WTC11 (cell line): Measurements from ENCODE around the gene EPSTI1. TPM values are rescaled to one million over a fixed set of nuclear protein-coding genes. Genes with fewer than 3 reads are reported as not detected.
A peak's percentile ranks its signal among the peaks of the same experiment; 100 is the strongest.

Source experiments
- ATAC-seq: fragments of 200-7000 bp; cut with Tn5 transposase; 2 replicates; pipeline ENCODE4 v1.10.0; 2021; ENCODE audit warnings: mild to moderate bottlenecking, moderate library complexity
- CTCF ChIA-PET: fragments of 300-600 bp; sonication (Branson Sonifier 250); formaldehyde crosslinking; loops from one replicate; lab custom pipeline; 2021; ENCODE audit warnings: antibody characterized with exemption; lab: Charles Lee
- POLR2A ChIA-PET: fragments of 350-600 bp; sonication (Branson Sonifier 250); formaldehyde crosslinking; loops from one replicate; lab custom pipeline; 2021; ENCODE audit warnings: antibody characterized with exemption; lab: Charles Lee
- DNase-seq: peaks from one replicate; pipeline ENCODE4 v3.0.0; 2021; ENCODE audit warnings: low spot score
- H3K27ac Mint-ChIP-seq: 2 replicates; pipeline ENCODE4 v1.8.0; 2021; ENCODE audit warnings: mixed read lengths
- H3K27me3 Mint-ChIP-seq: 2 replicates; pipeline ENCODE4 v1.8.0; 2021; ENCODE audit warnings: low read depth, mild to moderate bottlenecking, moderate library complexity, mixed read lengths
- H3K36me3 Mint-ChIP-seq: 2 replicates; pipeline ENCODE4 v1.8.0; 2021; ENCODE audit warnings: mixed read lengths
- H3K4me1 Mint-ChIP-seq: 2 replicates; pipeline ENCODE4 v1.8.0; 2022; ENCODE audit warnings: mixed read lengths
- H3K4me3 Mint-ChIP-seq: 2 replicates; pipeline ENCODE4 v1.8.0; 2021; ENCODE audit warnings: mild to moderate bottlenecking, moderate library complexity, mixed read lengths
- H3K9me3 Mint-ChIP-seq: 2 replicates; pipeline ENCODE4 v1.8.0; 2021; ENCODE audit warnings: mixed read lengths
- AFF4 ChIP-seq: sonication (generic); formaldehyde crosslinking; IDR thresholded peaks from 2 replicates; pipeline ENCODE4 v1.8.1; 2023; ENCODE audit warnings: mild to moderate bottlenecking, missing genetic modification reagents, borderline replicate concordance
- ARID4B ChIP-seq: sonication (generic); formaldehyde crosslinking; IDR thresholded peaks from 2 replicates; pipeline ENCODE4 v1.8.0; 2023; ENCODE audit warnings: missing genetic modification reagents, mild to moderate bottlenecking, borderline replicate concordance
- ATF1 ChIP-seq: sonication (generic); formaldehyde crosslinking; IDR thresholded peaks from 2 replicates; pipeline ENCODE4 v1.8.1; 2023; ENCODE audit warnings: mild to moderate bottlenecking, moderate library complexity, missing genetic modification reagents
- ATF3 ChIP-seq: sonication (generic); formaldehyde crosslinking; conservative IDR thresholded peaks from 2 replicates; pipeline ENCODE4 v1.8.1; 2022; ENCODE audit warnings: mild to moderate bottlenecking, missing genetic modification reagents
- CTCF ChIP-seq: fragments of 200-600 bp; IDR thresholded peaks from 2 replicates; pipeline ENCODE4 v1.8.0; 2022; ENCODE audit warnings: antibody characterized with exemption
- FOXK1 ChIP-seq: sonication (generic); formaldehyde crosslinking; IDR thresholded peaks from 2 replicates; pipeline ENCODE4 v1.8.0; 2022; ENCODE audit warnings: mild to moderate bottlenecking, moderate library complexity, missing genetic modification reagents
- IRF1 ChIP-seq: sonication (generic); formaldehyde crosslinking; IDR thresholded peaks from 2 replicates; pipeline ENCODE4 v1.8.0; 2023; ENCODE audit warnings: missing genetic modification reagents
- JUN ChIP-seq: sonication (generic); formaldehyde crosslinking; IDR thresholded peaks from 2 replicates; pipeline ENCODE4 v1.8.0; 2023; ENCODE audit warnings: mild to moderate bottlenecking, missing genetic modification reagents
- NFE2L1 ChIP-seq: sonication (generic); formaldehyde crosslinking; IDR thresholded peaks from 2 replicates; pipeline ENCODE4 v1.8.1; 2023; ENCODE audit warnings: missing genetic modification reagents
- NFYB ChIP-seq: sonication (generic); formaldehyde crosslinking; conservative IDR thresholded peaks from 2 replicates; pipeline ENCODE4 v1.8.0; 2022; ENCODE audit warnings: low read depth, missing genetic modification reagents
- PRRX2 ChIP-seq: fragments of 250-450 bp; sonication (Bioruptor Pico); IDR thresholded peaks from 2 replicates; pipeline ENCODE4 v1.8.0; 2021; ENCODE audit warnings: mild to moderate bottlenecking
- SOX15 ChIP-seq: fragments of 250-450 bp; sonication (Bioruptor Pico); IDR thresholded peaks from 2 replicates; pipeline ENCODE4 v1.9.0; 2021; ENCODE audit warnings: mild to moderate bottlenecking
- SP1 ChIP-seq: sonication (generic); formaldehyde crosslinking; conservative IDR thresholded peaks from 2 replicates; pipeline ENCODE4 v1.8.1; 2022; ENCODE audit warnings: missing genetic modification reagents
- TCF7 ChIP-seq: sonication (generic); formaldehyde crosslinking; IDR thresholded peaks from 2 replicates; pipeline ENCODE4 v1.8.0; 2022; ENCODE audit warnings: mild to moderate bottlenecking, low read depth, missing genetic modification reagents, moderate library complexity
- TEAD1 ChIP-seq: sonication (generic); formaldehyde crosslinking; IDR thresholded peaks from 2 replicates; pipeline ENCODE4 v1.8.0; 2022; ENCODE audit warnings: mild to moderate bottlenecking, missing genetic modification reagents
- TEAD4 ChIP-seq: sonication (generic); formaldehyde crosslinking; IDR thresholded peaks from 2 replicates; pipeline ENCODE4 v1.8.0; 2022; ENCODE audit warnings: mild to moderate bottlenecking, missing genetic modification reagents
- USF1 ChIP-seq: sonication (generic); formaldehyde crosslinking; IDR thresholded peaks from 2 replicates; pipeline ENCODE4 v1.8.0; 2022; ENCODE audit warnings: mild to moderate bottlenecking, missing genetic modification reagents
- USF2 ChIP-seq: sonication (generic); formaldehyde crosslinking; IDR thresholded peaks from 2 replicates; pipeline ENCODE4 v1.8.1; 2023; ENCODE audit warnings: mild to moderate bottlenecking, missing genetic modification reagents, moderate library complexity
- ZBTB21 ChIP-seq: sonication (generic); formaldehyde crosslinking; IDR thresholded peaks from 2 replicates; pipeline ENCODE4 v1.8.1; 2023; ENCODE audit warnings: mild to moderate bottlenecking, missing genetic modification reagents, borderline replicate concordance
- ZNF219 ChIP-seq: sonication (generic); formaldehyde crosslinking; IDR thresholded peaks from 2 replicates; pipeline ENCODE4 v1.8.0; 2023; ENCODE audit warnings: missing genetic modification reagents, mild to moderate bottlenecking, borderline replicate concordance
- ZNF263 ChIP-seq: sonication (generic); formaldehyde crosslinking; IDR thresholded peaks from 2 replicates; pipeline ENCODE4 v1.8.1; 2022; ENCODE audit warnings: low read depth, mild to moderate bottlenecking, moderate library complexity, missing genetic modification reagents
- total RNA-seq: library from RNA; stranded (reverse); gene quantifications from 3 replicates; pipeline ENCODE4 v1.2.3, GENCODE V29; 2021

The EPSTI1 gene
- total RNA-seq, 1 experiment from 2014 or later = 2.1 TPM

- DNase-seq (no peak), ATAC-seq (no peak)
- H3K36me3 Mint-ChIP-seq = peaks cover 13% of the 10 kb centered on the region
- H3K27me3 Mint-ChIP-seq = no peaks in the 10 kb centered on the region
- peaks cover 6% of the 10 kb centered on the region for H3K4me1 Mint-ChIP-seq
- POLR2A ChIA-PET = no interaction called here
- TF ChIP-seq TEAD1 (CRISPR knock-in tag) (no peak), NFYB (CRISPR knock-in tag) (no peak), JUN (CRISPR knock-in tag) (no peak), TCF7 (CRISPR knock-in tag) (no peak), FOXK1 (CRISPR knock-in tag) (no peak), CTCF (no peak), SP1 (CRISPR knock-in tag) (no peak), ATF1 (CRISPR knock-in tag) (no peak), ARID4B (no peak), TEAD4 (CRISPR knock-in tag) (no peak)
- H3K9me3 Mint-ChIP-seq = no peaks in the 10 kb centered on the region
- peak overlapping the region; percentile 14 for H3K27ac Mint-ChIP-seq
- no peak overlapping the region for H3K4me3 Mint-ChIP-seq
- CTCF ChIA-PET = no interaction called here
Observed at GRCh38 chr13:43030548-43030947, 38.5 kb upstream of the EPSTI1 start.

GRCh38 chr13:43026262-43026661 is 34.2 kb upstream of the EPSTI1 start:
- no peak for TF ChIP-seq SOX15 (CRISPR knock-in tag)
- no peak for TF ChIP-seq NFYB (CRISPR knock-in tag)
- no peak for TF ChIP-seq NFE2L1
- no peak for TF ChIP-seq USF2 (CRISPR knock-in tag)
- TF ChIP-seq ZBTB21 (CRISPR knock-in tag) = no peak
- TF ChIP-seq PRRX2 (CRISPR knock-in tag) = no peak
- TF ChIP-seq AFF4 (CRISPR knock-in tag) = no peak
- TF ChIP-seq USF1 = no peak
- TF ChIP-seq ATF3 (CRISPR knock-in tag) = no peak
- TF ChIP-seq IRF1 (CRISPR knock-in tag) = no peak
- no peak for TF ChIP-seq ZNF263 (CRISPR knock-in tag)
- TF ChIP-seq ZNF219 (CRISPR knock-in tag) = no peak
- Mint-ChIP-seq H3K27me3 (peaks cover 4% of the 10 kb centered on the region), H3K36me3 (peaks cover 8% of the 10 kb centered on the region), H3K4me3 (no peak overlapping the region), H3K9me3 (no peaks in the 10 kb centered on the region), H3K27ac (no peak overlapping the region), H3K4me1 (peaks cover 16% of the 10 kb centered on the region)
- DNase-seq = no peak
- CTCF ChIA-PET = no interaction called here
- POLR2A ChIA-PET = no interaction called here
- no peak for ATAC-seq
